ENCODE measurements around the gene WDR37. TPM values are rescaled to one million over a fixed set of nuclear protein-coding genes. Genes with fewer than 3 reads are reported as not detected.

Gene WDR37
- total RNA-seq, 1 experiment from 2014 or later, result 4.5 TPM

GRCh38 chr10:1050145-1050544 is 6.0 kb upstream of the WDR37 start:
- Histone ChIP-seq H3K27ac (ENCODE audit: low read length) (peak overlapping the region; percentile 94; the same call in 1 of the 2 replicates), H3K4me1 (ENCODE audit: insufficient read depth, low read length) (peaks cover 12% of the 10 kb centered on the region), H3K79me2 (ENCODE audit: low read length) (peaks cover 82% of the 10 kb centered on the region), H3K9me2 (replicated peaks; ENCODE audit: low read length) (no peaks in the 10 kb centered on the region), H3K36me3 (ENCODE audit: low read depth, low read length) (no peaks in the 10 kb centered on the region; the same call in 1 of the 2 replicates), H3F3A (ENCODE audit: low read length, unreplicated experiment) (no peaks in the 10 kb centered on the region), H2AFZ (ENCODE audit: low read length) (no peak overlapping the region), H4K20me1 (ENCODE audit: low read length) (peaks cover 9% of the 10 kb centered on the region; the same call in 1 of the 2 replicates), H3K9ac (ENCODE audit: low read length) (peak overlapping the region; percentile 92), H3K4me2 (ENCODE audit: low read length) (peak overlapping the region; percentile 79), H3K4me3 (ENCODE audit: low read length) (peak overlapping the region; percentile 93), H3K9me3 (ENCODE audit: low read length) (no peaks in the 10 kb centered on the region), H3K27me3 (ENCODE audit: low read length) (no peaks in the 10 kb centered on the region)
- POLR2A ChIA-PET (ENCODE audit: unreplicated experiment), result no interaction called here
- CTCF ChIA-PET, result no interaction called here
- ATAC-seq (no peak), DNase-seq (peak; percentile 10)
- intact Hi-C loops (cut with micrococcal nuclease), result no loop called here
- TF ChIP-seq EZH2phosphoT487 (IDR thresholded peaks at IDR 0.05; ENCODE audit: borderline replicate concordance, low read length) (no peak), EZH2 (IDR thresholded peaks at IDR 0.05; ENCODE audit: low read length, unreplicated experiment) (no peak), CTCF (conservative IDR thresholded peaks at IDR 0.05; ENCODE audit: low read depth, low read length) (no peak)
- BruUV-seq (replicated peaks), result no TSS peak

- BruUV-seq (replicated peaks), result no TSS peak
- H3K4me2 ChIP-seq (ENCODE audit: low read length), result peak overlapping the region; percentile 79
- no peaks in the 10 kb centered on the region for H3F3A ChIP-seq (ENCODE audit: low read length, unreplicated experiment)
- peaks cover 15% of the 10 kb centered on the region for H3K4me1 ChIP-seq (ENCODE audit: insufficient read depth, low read length)
- H3K9me3 ChIP-seq (ENCODE audit: low read length), result no peaks in the 10 kb centered on the region
- H3K9ac ChIP-seq (ENCODE audit: low read length), result no peak overlapping the region
- H3K27me3 ChIP-seq (ENCODE audit: low read length), result no peaks in the 10 kb centered on the region
- H3K79me2 ChIP-seq (ENCODE audit: low read length), result peaks cover 82% of the 10 kb centered on the region
- peaks cover 9% of the 10 kb centered on the region; the same call in 1 of the 2 replicates for H4K20me1 ChIP-seq (ENCODE audit: low read length)
- CTCF ChIA-PET, result no interaction called here
- POLR2A ChIA-PET (ENCODE audit: unreplicated experiment), result no interaction called here
- H3K36me3 ChIP-seq (ENCODE audit: low read depth, low read length), result no peaks in the 10 kb centered on the region; the same call in 1 of the 2 replicates
- H3K4me3 ChIP-seq (ENCODE audit: low read length), result peak overlapping the region; percentile 93
- no peaks in the 10 kb centered on the region for H3K9me2 ChIP-seq (replicated peaks; ENCODE audit: low read length)
- DNase-seq (peak; percentile 7), ATAC-seq (no peak)
- H2AFZ ChIP-seq (ENCODE audit: low read length), result no peak overlapping the region
- intact Hi-C loops (cut with micrococcal nuclease), result no loop called here
- TF ChIP-seq CTCF (conservative IDR thresholded peaks at IDR 0.05; ENCODE audit: low read depth, low read length), result no peak
- no peak for TF ChIP-seq EZH2phosphoT487 (IDR thresholded peaks at IDR 0.05; ENCODE audit: borderline replicate concordance, low read length)
- no peak for TF ChIP-seq EZH2 (IDR thresholded peaks at IDR 0.05; ENCODE audit: low read length, unreplicated experiment)
- H3K27ac ChIP-seq (ENCODE audit: low read length), result no peak overlapping the region
These were observed 5.6 kb upstream of the WDR37 start for GRCh38 chr10:1050554-1050953.

GRCh38 chr10:1054684-1055083 is 1.5 kb upstream of the WDR37 start:
- intact Hi-C loops (cut with micrococcal nuclease), result no loop called here
- no peaks in the 10 kb centered on the region for H3K9me2 ChIP-seq (replicated peaks; ENCODE audit: low read length)
- ChIA-PET CTCF (no interaction called here), POLR2A (ENCODE audit: unreplicated experiment) (no interaction called here)
- DNase-seq (no peak), ATAC-seq (no peak)
- no peaks in the 10 kb centered on the region for H3F3A ChIP-seq (ENCODE audit: low read length, unreplicated experiment)
- H3K4me3 ChIP-seq (ENCODE audit: low read length), result peak overlapping the region; percentile 86
- peak overlapping the region; percentile 98 for H3K9ac ChIP-seq (ENCODE audit: low read length)
- peaks cover 92% of the 10 kb centered on the region for H3K79me2 ChIP-seq (ENCODE audit: low read length)
- no peaks in the 10 kb centered on the region; the same call in 1 of the 2 replicates for H3K36me3 ChIP-seq (ENCODE audit: low read depth, low read length)
- H3K4me1 ChIP-seq (ENCODE audit: insufficient read depth, low read length), result peaks cover 21% of the 10 kb centered on the region
- peak overlapping the region; percentile 89 for H3K4me2 ChIP-seq (ENCODE audit: low read length)
- no TSS peak for BruUV-seq (replicated peaks)
- H3K27me3 ChIP-seq (ENCODE audit: low read length), result no peaks in the 10 kb centered on the region
- H3K9me3 ChIP-seq (ENCODE audit: low read length), result no peaks in the 10 kb centered on the region
- H3K27ac ChIP-seq (ENCODE audit: low read length), result no peak overlapping the region
- TF ChIP-seq EZH2 (IDR thresholded peaks at IDR 0.05; ENCODE audit: low read length, unreplicated experiment) (no peak), EZH2phosphoT487 (IDR thresholded peaks at IDR 0.05; ENCODE audit: borderline replicate concordance, low read length) (no peak), CTCF (conservative IDR thresholded peaks at IDR 0.05; ENCODE audit: low read depth, low read length) (no peak)
- H4K20me1 ChIP-seq (ENCODE audit: low read length), result no peaks in the 10 kb centered on the region
- no peak overlapping the region for H2AFZ ChIP-seq (ENCODE audit: low read length)
